ENCODE measurements around the gene ELOF1.
"Not testable (repeated sequence)": the region's sequence is repeated elsewhere in the genome, so short reads cannot be mapped to it uniquely, and the experiment has no call there.

The ELOF1 gene

DNA sequence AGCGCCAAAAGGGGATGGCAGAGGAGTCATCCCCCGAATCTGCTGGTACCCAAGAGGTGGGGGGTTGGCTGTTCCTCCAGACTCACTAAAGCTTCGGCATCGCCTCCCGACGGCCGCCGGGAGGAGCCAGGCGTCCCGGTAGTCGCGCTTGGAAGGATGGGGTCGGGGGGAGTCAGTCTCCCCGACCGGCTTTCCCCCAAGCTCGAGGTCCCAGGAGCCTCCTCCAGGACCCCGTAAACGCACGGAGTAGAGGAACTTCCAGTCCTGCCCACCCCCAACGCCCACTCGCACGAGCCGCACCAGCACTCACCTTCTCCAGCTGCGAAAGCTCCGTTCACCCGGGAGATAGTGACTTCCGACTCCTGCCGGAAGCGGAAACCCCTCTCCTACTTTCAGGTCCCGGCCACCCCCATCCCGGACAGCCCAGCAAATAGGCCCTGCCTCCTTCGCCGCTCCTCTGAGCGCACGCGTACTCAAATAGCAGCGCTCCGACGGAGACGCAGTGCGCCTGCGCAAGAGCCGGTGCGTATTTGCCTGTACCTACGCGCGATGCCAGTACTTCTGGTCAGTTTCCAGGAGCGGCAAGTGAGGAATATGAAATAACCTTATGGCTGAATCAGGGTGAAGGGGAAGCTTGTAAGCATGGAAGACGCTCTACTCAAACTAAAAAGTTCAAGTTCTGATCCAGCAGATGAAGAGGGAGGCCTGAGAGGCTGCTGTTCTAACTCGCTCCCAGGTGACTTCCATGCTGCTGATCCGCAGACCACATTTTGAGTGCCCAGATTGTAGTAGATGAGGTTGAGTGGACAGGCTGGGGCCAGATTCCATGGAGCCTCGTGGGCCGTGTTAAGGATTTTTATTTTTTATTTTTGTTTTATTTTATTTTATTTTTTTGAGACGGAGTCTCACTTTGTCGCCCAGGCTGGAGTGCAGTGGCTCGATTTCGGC lies at the start of gene ELOF1:
ELOF1 (minus strand) TSS at position 350 of the 948 bp plus-strand sequence. CDS start 4,883 bp downstream, outside the sequence.
- DNase-seq: peak; percentile 96

DNA sequence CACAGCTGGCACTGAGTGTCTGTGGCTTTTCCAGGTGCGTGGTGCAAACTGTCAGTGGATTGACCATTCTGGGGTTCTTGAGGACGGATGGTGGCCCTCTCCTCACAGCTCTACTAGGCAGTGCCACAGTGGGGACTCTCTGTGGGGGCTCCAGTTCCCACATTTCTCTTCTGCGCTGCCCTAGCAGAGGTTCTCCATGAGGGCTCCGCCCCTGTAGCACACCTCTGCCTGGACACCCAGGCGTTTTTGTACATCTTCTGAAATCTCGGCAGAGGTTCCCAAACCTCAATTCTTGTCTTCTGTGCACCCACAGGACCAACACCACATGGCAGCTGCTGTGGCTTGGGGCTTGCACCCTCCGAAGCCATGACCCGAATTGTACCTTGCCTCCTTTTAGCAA lies 47.5 kb upstream of the ELOF1 start:
- DNase-seq: no peak

DNA sequence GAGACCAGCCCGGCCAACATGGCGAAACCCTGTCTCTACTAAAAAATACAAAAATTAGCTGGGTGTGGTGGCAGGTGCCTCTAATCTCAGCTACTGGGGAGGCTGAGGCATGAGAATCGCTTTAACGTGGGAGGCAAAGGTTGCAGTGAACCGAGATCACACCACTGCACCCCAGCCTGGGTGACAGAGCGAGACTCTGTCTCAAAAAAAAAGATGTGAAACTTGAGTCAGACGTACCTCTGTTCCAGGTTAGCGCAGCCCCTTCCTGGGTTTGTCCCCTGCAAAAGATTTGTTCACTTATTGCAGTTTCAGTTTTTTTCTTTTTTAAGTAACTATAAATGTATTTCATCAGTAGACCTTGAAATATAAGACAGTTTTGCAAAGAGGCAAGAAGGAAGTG lies 40.7 kb upstream of the ELOF1 start:
- not testable (repeated sequence) for DNase-seq

DNA sequence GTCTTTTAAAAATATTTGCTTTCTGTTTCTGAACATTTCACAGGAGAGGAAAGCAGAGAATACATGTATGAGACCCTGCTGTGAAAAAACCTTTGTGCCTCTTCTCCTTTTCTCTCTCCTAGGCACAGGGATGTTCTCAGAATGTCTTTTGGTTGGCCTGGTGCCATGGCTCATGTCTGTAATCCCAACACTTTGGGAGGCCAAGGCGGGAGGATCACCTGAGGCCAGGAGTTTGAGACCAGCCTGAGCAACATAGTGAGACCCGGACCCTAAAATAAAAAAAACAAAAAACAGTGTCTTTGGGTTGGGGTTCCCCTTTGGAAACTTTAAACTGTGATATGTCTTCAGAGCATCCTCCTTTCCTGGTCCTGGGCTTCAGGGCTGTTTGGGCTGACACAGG lies 39.7 kb upstream of the ELOF1 start:
- no peak for DNase-seq

DNA sequence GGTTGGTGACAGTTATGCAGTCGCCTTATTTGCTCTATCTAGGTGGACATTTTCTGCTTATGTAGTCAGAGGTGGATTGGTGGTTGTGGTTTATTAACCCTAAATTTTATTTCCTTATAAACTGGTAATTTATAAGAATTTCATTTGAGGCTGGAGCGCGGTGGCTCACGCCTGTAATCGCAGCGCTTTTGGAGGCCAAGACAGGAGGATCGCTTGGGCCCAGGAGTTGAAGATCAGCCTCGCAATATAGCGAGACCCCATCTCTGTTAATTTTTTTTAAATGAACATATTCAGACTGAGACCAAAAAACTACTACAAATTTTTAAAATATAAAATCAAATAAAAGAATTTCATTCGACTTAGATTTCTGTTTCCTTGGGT lies 39.1 kb upstream of the ELOF1 start:
- DNase-seq: no peak

DNA sequence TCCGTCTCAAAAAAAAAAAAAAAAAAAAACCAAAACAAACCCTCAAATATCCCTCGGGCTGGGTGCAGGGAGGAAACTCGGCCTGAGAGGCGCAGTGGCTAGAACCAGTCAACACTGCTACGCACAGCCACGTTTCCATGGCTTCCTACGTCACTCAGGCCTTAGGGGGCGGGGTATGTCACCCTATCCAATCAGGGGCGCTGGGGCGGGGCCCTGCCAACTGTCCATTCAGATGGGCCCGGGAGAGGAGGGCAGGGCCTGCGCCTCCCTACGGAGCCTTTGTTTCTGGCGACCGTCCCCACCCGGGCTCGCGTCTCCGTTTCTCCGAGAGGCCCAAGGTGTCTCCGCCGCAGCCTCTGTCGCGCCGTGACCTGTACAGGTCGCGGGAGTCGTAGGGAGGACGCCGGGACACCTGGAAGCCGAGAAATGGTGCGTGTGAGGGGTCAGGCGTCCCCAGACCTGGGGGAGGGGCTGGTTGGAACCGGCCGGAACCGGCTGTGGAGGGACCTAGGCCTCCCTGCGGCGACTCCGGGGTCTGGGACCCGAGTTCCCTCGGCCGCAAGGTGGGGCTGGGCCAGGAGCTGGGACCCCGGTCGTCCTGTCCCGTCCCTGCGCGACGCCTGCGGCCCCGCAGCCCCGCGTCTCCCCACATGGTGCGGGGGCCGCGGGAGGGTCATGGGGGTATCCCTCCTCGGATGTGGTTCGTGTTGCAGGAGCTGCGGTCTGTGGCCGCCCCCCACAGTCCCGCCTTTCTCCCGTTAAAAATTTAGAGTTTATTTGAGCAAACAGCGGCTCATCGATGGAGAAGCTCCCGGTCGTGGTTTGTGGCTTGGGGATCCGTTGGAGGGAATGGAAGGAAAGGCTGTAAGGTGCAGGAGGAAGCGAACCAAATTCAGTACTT lies 38.4 kb upstream of the ELOF1 start, which contains the start of gene ZNF627:
ZNF627 (plus strand) TSS at position 282 of the 901 bp plus-strand sequence; CDS start at position 427, 145 bp downstream.
- DNase-seq: peak; percentile 97

DNA sequence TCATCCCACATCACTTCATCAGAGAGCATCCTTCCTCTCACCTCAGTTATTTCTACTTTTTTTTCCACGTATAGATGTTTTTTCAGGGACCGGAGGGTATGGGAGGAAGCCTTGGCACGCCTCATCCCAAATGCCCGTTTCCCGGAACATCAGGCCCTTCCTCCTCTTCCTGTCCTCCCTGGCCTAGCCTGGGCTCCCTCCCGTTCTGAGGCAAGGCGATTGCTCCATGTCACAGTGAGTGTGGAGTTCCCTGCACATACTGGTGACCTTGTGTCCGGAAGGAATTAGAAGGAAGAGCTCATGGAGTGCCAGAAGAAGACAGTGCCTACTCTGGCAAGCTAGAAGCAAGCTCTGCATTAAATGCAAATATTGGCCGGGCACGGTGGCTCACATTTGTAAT lies 37.1 kb upstream of the ELOF1 start:
- DNase-seq: no peak

DNA sequence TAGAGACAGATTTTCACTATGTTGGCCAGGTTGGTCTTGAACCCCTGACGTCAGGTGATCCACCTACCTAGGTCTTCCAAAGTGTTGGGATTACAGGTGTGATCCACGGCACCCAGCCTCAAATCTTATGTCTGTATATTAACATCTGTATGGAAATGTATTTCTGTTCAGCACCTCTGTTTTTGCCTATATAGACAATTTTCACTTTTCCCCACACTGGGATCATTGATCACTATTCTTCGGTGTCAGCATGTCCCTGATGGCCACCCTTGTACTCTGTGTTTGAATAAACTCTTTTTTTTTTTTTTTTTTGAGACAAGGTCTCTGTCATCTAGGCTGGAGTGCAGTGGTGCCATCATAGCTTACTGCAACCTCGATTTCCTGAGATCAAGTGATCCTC lies 35.1 kb upstream of the ELOF1 start:
- no peak for DNase-seq

DNA sequence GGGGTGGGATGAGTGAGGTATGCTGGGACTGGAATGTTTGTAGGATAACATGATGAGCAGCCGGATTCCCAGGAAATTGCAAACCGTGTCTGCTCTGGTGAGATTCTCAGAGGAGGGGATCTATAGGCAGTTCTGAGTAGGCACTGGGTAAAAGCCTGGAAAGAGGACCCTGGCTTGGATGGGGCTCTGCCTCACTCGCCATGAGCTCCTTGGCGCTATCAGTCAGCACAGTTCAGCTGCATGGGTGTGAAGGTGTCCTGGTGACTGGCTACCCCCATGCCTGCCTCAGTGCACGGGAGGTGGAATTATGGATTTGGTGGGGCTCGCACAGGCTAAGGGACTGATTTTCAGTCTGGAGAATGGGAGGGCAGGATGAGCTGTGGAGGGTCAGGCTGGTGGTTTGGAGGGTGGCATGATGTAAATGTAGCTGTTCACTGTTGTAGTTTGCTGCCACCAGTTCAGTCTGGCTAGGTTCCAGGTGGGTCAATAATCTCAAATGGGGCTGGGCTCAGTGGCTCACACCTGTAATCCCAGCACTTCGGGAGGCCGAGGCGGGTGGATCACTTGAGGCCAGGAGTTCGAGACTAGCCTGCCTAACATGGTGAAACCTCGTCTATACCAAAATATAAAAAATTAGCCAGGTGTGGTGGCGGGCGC lies 29.1 kb upstream of the ELOF1 start:
- DNase-seq: no peak

DNA sequence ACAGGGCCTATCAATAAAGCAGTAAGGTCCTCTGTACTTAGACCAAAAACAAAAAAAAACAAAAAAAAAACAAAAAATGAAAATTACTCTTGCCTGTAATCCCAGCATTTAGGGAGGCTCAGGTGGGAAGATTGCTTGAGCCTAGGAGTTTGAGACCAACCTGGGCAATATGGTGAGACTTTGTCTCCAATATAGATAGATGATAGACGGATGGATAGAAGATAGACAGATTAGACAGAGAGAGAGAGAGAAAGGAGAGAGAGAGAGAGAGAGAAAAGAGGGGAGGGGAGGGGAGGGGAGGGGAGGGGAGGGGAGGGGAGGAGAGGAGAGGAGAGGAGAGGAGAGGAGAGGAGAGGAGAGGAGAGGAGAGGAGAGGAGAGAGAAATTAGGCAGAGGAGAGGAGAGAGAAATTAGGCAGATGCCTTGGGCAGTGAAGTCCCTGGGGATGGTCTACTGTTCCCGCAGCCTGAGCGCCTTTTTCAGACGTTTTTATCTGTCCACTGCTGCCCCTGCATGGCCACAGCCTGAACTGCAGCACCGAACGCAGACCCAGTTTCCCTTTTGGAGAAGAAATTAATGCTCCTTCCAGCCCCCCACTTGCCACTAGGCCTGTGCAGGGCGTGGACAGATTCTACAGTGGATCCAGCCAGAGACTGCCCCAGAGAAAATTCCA lies 28.4 kb upstream of the ELOF1 start:
- peak; percentile 69 for DNase-seq

DNA sequence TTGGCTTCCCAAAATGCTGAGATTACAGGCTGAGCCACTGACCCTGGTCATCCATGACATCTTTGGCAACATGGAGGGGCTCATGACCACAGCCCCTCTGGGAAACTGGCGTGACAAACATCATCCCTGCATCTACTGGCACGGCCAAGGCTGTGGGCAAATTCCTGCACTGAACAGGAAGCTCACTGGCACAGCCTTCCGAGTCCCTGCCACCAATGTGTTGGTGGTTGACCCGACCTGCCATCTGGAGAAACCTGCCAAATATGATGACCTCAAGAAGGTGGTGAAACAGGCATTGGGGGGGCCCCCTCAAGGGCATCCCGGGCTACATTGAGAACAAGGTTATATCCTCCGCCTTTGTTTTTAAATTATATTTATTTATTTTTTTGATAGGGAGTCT lies 27.3 kb upstream of the ELOF1 start:
- no peak for DNase-seq

DNA sequence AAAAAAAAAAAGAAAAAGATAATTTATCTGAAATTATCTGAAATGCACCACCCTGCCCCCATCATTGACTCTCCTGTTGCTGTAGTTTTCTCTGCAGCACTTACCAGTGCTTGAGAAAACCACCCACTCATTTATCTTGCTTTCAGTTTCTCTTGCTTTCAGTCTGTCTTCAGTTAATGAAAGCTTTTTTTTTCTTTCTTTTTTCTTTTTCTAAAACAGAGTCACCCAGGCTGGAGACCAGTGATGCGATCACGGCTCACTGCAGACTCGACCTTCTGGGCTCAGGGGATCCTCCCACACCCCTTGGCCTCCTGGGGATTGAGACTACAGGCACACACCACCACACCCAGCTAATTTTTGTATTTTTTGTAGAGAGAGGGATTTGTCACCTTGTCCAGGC lies 22.7 kb upstream of the ELOF1 start:
- DNase-seq: no peak

DNA sequence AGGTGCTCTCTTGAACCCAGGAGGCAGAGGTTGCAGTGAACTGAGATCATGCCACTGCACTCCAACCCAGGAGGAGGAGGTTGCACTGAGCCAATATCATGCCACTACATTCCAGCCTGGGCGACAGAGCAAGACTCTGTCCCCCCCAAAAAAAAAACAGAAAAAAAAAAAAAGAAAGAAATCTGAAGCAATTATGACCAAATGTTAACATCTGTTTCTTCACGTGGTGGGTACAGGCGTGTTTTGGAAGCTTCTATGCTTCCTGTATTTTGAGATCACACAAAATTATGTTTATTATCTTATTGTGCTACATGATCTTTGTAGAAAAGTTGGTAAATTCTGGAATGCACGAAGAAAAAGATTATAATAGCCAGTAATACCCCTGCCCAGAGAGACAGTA lies 21.1 kb upstream of the ELOF1 start:
- no peak for DNase-seq

DNA sequence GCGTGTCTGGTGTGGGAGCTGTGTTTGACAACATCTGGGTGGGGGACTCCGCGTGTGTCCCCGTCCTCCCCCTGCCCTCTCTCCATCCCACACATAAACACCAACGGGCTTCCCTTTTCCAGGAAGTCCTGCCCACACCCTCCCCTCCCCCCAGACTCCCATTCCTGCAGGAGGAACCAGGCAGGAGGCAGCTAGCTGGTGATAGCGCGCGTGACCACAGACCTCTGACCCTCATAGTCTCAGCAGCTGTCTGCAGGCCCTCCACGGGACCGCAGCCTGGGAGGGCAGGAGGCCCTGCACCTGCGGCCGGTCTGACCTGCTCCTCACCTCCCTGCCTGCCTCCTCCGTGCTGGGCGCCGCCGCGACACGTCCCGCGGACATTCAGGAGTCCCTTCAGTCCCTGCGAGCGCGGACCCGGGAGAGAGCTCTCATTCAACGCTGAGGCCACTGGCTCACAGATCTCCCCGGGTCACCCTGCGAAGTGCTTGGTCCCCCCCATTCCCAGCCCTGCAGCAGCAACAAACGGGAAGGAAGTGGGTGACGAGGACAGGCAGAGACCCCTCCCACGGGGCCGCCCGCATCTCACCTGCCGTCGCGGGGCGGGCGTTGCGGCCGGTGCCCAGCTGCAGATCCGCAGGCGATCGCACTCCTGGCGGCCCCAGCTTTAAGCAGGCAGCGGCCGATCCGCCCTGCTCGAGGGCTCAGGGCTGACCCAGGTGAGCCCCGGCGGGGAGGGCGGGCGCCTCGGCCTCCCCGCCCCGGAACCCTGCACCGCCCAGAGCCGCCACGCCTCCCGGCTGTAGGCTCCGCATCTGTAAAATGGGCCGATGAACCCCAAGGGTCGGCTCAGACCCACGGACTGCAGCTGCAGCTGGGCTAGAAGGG lies 19.5 kb upstream of the ELOF1 start:
- DNase-seq: peak; percentile 26

DNA sequence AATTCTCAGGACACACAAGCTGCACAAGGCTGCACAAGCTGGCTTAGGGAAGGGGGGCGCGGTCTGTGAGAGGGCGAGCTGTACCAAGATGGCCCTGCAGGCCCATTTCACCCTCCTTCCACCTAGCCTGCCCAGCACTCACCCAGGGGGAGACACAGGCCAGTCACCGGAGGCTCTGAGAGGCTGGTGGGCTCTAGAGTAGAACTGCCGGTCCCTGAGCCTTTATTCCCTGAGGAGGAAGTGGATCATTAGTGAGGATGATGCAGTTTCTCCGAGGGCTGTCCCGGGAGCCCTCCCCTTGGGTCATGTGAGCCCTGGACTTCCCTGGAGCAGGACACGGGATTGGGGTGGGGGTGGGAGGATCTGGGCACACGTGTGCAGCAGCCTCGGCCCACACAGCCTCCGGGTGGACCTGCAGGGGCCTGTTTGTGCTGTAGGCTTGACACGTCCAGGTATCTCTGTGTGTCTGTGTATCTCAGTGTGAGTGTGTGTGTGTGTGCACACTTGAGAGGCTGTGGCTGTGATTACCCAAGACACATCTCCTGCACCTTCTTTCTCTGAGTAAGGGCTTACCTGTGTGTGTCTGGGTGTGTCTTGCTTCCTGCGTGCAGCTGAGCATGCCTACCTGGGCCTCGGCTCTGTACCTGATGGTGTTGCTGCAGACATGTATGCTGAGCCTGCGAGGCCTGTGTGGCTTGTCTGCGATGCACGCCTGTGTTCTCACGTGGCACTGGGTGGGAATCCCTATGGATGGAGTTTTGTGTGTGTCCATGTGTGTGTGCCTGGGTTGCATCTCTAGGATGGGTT lies 18.6 kb upstream of the ELOF1 start, which contains the start of gene ACP5:
ACP5 (minus strand) TSS at position 195 of the 807 bp plus-strand sequence. CDS start 328 bp downstream, outside the sequence.
- DNase-seq: no peak

DNA sequence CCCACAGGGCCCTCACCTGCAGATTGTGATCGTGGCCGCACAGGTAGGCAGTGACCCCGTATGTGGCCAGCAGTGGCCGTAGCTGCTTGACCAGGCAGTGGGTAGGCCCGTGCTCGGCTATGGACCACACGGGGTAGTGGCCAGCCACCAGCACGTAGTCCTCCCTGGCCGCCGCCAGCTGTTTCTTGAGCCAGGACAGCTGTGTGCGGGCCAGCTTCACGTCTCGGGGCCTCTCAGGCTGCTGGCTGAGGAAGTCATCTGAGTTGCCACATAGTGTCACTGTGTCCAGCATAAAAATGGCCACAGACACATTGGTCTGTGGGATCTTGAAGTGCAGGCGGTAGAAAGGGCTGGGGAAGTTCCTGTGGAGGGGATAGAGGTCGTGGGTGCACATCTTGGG lies 17.2 kb upstream of the ELOF1 start:
- DNase-seq: no peak

DNA sequence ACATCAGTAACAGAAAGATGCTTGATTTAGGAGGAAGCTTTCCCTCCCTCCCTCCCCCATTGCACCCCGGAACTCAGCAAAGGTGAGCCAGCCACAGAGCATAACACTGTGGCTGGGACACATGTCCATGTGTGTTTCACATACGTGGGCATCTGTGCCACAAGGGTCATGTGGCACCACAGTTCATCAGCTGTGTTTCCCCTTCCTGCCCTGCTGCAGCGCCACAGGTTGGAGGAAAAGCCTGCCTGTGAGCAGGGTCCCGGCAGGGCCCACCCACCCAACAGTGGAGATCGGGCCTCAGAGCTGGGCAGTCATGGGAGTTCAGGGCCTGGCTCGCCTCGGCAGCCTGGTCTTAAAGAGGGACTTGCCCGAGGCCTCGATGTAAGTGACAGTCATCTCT lies 15.7 kb upstream of the ELOF1 start:
- no peak for DNase-seq

DNA sequence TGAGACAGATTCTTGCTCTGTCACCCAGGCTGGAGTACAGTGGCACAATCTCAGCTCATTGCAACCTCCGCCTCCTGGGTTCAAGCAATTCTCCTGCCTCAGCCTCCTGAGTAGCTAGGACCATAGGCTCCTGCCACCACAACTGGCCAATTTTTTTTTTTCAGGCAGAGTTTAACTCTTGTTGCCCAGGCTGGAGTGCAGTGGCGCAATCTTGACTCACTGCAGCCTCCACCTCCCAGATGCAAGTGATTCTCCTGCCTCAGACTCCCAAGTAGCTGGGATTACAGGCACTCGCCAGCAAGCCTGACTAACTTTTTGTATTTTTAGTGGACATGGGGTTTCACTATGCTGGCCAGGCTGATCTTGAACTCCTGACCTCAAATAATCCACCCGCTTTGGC lies 14.7 kb upstream of the ELOF1 start:
- DNase-seq: not testable (repeated sequence)

DNA sequence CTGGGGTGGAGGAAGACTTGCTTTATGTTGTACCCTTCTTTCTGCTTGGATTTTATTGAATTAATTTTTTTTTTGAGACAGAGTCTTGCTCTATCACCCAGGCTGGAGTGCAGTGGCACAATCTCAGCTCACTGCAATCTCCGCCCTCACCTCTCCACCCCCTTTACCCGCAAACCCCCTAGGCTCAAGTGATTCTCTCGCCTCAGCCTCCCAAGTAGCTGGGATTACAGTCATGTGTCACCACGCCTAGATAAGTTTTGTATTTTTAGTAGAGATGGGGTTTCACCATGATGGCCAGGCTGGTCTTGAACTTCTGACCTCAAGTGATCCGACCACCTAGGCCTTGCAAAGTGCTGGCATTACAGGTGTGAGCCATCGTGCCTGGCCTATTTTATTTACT lies 14.3 kb upstream of the ELOF1 start:
- not testable (repeated sequence) for DNase-seq

DNA sequence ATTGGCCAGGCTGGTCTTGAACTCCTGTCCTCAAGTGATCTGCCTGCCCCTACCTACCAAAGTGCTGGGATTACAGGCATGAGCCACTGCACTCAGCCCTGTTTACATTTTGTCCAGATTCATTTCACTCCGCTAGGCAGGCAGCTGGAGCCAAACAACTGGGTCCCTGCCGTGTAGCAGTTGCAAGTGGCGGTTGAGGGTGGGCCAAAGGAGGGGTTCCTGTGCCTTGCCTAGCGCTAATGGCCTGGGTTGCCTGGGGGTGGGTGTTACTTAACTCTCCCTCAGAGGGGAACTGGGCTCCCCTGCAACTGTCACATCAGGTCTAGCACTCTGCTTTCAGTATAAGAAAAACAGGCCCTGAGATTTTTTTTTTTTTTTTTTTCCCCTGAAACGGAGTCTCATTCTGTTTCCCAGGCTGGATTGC lies 11.0 kb upstream of the ELOF1 start:
- no peak for DNase-seq

All from activated gamma-delta T cell treated with Interleukin-2 at 50 U/mL for 16 hours (primary cell).